T-helper 1 cell (primary cell): ENCODE results near the gene DAPK1.

ENCODE experiments used
- DNase-seq, 5 donors: peaks; one replicate each; pipeline ENCODE4 v3.0.0-alpha.2; 2012 to 2020

The DAPK1 gene

DNA sequence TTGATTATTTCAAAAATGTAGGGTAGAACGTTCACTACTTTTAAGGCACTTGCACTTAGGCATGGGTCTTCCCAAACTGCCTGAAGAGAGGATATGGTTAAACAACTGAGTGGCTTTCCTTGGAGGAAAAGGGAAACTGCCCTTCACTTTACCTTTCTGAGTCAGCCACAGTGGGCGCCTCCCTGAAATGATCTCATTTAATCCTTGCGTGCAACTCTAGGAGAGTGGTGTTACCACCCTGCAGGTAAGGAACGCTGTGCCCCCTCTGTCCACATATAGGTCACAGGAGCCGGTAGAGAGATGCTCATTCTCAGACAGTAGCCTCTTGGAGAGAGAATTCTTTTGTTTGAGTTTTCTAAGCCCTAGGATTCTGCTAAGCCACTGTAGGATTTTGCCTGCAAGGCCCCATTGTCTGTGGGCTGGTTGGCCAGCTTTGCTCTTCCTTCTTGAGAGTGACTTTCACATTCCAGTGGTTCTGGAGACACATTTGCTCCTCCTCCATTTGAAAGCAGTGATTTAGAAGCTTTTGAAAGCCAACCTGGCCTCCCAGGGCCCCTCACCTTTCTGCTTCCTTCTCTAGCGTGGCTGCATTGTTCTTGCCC, 118.0 kb downstream of the DAPK1 start:
- no peak for DNase-seq

- no peak for DNase-seq
Observed at GRCh38 chr9:87618226-87618625, 120.6 kb downstream of the DAPK1 start.

DNA sequence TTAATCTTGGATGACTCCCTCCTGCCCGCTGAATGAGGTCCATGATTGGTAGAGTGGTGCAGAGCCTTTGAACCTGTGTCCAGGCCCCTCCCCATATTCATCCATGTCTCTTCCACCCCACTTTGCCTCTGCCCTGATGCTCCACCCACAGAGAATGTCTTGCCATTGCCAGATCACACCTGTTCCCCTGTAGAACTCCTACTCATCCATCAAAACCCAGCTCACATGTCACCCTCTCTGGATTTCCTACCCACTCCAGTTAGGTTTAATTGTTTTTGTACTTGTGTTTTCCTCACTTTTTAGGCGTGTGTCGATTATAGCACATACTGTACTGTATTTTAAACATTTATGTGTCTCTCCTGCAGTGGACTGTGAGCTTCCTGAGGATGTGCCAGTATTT, 121.3 kb downstream of the DAPK1 start:
- no peak for DNase-seq

GRCh38 chr9:87619346-87619745, 121.7 kb downstream of the DAPK1 start:
- no peak for DNase-seq

- DNase-seq = no peak
Observed at GRCh38 chr9:87620731-87621322, 123.2 kb downstream of the DAPK1 start.

- DNase-seq = no peak
Observed at GRCh38 chr9:87622098-87622497, 124.4 kb downstream of the DAPK1 start.

DNA sequence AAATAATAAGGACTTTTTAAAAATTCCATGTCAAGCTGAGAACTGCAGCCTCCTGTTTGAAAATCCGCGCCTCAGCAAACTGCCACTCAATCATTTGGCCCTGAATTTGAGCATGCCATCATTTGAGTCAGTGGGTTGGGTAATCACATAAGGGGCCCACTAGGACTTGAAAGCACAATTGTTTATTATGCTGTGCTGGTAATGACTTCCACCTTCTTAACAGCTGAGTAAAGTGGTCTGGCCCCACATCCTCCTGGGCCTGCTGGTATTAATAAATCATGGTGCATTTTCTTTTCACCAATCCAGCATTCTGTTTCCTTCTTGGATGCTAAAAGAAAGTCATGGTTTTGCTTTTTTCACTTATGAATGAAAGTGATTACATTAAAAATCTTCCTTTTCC, 125.3 kb downstream of the DAPK1 start:
- DNase-seq = no peak

DNA sequence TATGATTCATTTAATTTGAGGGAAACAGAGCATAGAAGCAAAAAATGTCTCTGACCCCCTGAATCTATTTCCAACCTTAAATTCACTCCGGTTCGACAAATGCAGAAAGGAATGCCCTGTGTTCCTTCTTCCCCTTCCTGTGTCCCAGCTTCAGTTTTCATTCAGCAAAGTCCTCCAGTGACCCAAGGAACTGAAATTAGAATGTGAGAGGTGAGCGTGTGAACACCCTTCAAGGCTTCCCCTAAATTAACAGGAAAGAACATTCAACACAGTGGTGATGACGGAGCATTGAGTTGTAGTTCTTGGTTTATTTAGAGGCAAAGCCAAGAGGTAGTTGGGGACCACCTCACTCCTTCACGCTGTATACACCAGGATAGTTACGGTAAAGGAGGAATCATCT, 130.7 kb downstream of the DAPK1 start:
- no peak for DNase-seq

GRCh38 chr9:87629104-87629503, 131.4 kb downstream of the DAPK1 start:
- no peak for DNase-seq

DNA sequence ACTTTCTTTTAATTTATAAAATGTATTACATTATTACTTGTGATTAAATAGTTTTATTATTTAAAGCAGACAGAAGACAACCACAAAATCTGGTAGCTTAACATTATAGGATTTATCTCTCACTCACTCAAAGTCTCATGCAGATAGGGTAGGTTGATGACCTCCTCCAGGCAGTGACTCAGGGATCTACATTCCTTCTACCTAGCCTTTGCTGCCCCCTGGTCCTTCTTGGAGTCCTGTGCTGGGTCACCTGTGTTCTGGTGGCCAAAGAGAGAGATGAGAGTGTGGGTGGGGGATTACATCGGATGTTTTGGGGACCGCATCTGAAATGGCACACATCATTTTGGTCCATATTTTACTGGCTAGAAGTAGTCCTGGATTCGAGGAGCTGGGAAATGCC, 132.6 kb downstream of the DAPK1 start:
- no peak for DNase-seq

GRCh38 chr9:87630846-87631245, 133.2 kb downstream of the DAPK1 start:
- DNase-seq = no peak

- no peak for DNase-seq
Observed at GRCh38 chr9:87635656-87636501, 138.2 kb downstream of the DAPK1 start.

DNA sequence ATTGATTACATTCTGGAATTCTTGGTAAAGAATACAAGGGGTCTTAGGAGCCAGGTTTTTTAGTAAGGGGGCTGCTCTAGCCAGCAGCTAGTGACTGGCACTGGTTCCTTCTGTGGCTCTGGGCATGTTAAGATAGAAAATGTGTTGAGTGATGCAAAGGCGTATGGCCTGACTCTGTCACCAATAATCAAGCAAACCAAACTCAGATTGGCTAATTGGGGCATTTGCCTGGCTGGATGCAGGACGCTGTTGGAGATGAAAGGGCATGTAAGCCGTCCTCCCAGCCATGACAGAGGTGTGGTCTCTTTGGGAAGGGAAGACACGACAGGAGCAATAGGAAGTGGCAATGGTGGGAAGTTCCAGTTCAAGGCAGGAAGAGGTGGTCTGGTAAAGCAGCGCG, 140.6 kb downstream of the DAPK1 start:
- no peak for DNase-seq

DNA sequence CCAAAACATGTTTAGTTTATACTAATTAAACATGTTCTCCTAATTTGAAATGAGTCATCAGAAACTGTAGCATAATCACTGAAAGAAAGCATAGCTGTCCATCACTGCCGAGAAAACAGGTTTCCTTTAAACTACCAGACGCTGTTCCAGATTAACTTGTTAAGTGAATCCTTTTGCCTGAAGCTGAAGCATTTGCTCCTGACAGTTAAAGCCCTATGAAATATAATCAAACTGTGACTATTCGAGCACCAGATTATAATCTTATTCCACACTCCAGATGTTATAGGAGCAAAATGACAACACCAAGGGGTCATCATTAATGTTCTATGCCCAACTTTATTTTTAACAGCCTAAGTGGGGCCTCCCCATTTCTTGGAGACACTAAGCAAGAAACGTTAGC, 142.3 kb downstream of the DAPK1 start:
- DNase-seq = no peak

DNA sequence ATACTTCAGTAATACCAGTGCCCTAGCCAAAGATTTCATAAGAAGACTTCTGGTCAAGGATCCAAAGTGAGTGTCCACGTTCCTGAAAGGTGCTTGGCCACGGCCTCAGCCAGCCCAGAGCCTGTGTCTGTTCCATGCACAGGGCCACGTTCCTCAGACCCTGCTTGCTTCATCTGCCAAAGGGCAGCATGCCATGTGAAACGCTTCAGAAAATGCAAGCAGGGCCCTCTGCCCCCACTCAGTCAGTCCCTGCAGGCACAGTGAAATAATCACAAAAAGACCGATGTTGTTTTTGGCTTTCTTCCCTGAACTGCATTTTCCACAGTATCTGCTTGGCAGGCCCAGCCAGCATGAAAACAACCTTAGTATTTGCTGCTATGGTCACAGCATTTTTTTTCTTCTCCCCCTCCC, 142.7 kb downstream of the DAPK1 start:
- no peak for DNase-seq

GRCh38 chr9:87641067-87641466, 143.4 kb downstream of the DAPK1 start:
- no peak for DNase-seq

GRCh38 chr9:87642330-87643106, 144.9 kb downstream of the DAPK1 start:
- no peak for DNase-seq

DNA sequence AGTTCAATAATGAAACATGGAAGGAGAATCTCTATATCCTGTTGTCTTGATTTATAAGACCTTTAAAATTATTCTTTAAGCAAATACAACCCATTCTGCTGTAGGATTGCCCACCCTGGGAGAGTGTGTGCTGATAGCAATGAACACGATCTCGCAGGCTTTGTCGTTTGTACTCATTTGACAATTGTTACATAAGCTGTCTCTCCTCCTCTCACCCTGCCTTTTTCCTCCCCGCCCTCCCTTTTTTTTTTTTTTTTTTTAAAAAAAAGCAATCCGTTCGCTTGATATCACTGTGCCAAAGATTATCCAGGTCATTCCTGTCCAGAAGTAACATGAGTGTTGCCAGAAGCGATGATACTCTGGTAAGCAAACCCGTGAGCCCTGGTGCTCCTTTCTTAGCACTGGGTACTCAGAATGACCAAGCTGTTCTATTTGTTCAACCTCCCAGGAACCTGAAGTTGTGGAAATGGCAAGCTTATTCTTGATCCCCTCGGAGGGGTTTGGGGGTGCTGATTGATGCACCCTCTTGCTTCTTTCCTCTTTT, 145.5 kb downstream of the DAPK1 start:
- DNase-seq = no peak

DNA sequence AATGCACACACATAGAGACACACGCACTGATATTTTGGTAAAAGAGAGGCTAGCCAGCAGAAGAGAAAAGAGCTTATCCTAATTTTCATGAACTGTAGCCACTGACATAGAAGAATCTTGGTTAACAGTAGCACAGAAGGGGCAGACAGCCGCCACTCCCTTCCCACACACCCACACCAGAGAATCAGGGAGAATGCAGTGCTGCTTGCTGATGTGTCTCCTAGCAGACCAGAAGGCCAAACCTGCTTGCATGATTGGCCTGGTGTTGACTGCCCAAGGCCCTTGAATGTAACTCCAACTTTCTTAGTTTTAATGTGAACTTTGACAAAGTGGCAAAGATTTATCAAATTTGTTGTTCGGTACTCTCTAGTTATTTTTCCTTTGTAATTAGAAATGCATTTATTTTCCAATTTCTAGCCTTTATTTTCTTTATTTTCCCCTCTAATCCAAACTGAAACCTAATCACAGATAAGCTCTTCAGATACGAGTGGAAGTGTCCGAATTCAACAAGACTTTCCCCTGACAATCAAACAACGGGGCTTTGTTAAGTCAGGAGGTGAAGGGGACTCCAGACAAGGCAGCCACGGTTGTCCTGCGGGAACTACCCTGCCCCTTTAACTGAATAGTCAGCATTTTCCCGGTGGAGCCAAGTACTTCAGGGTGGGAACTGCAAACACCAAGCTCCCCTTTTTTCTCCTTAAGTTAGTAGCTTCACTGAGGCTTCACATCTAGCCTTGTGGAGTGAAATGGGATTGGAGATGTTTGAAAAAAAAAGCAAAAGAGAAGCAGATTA, 146.3 kb downstream of the DAPK1 start:
- no peak for DNase-seq

DNA sequence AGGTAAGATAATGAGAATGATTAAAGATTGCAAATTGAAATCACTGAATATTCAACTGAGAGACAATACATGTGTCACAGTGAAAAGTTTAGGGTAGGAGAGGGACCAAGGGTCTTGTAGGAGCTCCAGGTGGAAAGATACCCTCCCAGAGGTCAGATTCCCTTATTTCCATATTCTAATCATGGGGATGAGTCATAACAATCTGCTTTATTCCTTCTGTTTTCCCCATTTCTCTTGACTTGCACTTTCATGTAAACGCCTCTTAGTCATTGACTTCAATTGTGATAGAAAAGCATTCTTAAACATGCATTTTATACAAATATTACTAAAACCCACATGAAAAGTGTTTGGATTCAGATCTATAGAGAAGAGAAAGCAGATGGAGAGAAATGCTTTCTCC, 147.0 kb downstream of the DAPK1 start:
- DNase-seq = no peak

DNA sequence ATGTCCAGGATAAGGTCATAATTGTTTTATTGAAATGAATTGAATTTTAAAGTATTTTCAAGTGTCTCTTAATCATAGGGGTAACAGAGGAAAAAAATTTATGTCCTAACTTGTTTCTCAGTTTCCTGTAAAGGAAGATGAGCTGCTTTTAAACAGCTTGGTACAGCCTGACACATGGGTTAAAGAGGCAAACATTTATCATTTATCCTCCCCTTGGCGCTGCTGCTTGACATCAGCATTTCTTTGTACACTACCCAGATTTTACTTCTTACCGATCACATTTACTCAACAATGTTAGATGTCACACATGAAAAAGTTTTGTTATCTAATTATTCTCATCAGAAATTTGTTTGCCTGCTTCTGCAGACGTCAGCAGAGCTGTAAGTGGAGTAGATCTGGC, 148.9 kb downstream of the DAPK1 start:
- no peak for DNase-seq

- DNase-seq = no peak
Observed at GRCh38 chr9:87647114-87647513, 149.4 kb downstream of the DAPK1 start.
